SU-DHL-6 (cell line): ENCODE results near the gene XKR8.

Source experiments
- EZH2phosphoT487 ChIP-seq: fragments of 200-600 bp; sonication (generic), shearing (Covaris generic); conservative IDR thresholded peaks from 2 replicates; pipeline ENCODE4 v1.6.1; 2018; ENCODE audit warnings: mild to moderate bottlenecking, antibody characterized with exemption, low read length, moderate library complexity, mixed read lengths
- TF ChIP-seq, protein P1 (sequence below): fragments of 200-600 bp; sonication (generic); IDR thresholded peaks from one replicate; pipeline ENCODE4 v1.5.1; 2017; ENCODE audit warnings: antibody characterized with exemption, mild to moderate bottlenecking, low read length, moderate library complexity; ENCODE audit not compliant: insufficient read depth, poor library complexity, severe bottlenecking

DNA sequence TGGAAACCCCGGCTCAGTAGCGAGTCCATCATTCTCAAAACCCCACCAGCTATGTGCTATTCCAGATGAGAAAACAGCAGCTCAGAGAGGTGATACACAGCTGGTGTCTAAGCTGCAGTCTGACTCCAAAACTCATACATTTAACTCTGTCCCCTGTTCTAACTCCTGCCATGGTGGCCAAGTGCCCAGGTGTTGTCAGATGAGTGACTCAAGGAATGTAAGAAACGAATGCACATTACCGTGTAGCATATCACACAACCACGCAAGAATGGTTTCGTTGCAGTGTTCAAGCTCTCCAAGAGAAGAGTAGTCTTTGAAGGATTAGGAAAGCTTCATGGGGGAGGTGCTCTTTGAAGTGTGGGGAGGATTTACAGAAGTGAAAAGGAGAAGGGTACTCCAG lies 4.7 kb upstream of the XKR8 start:
- TF ChIP-seq, protein P1, sequence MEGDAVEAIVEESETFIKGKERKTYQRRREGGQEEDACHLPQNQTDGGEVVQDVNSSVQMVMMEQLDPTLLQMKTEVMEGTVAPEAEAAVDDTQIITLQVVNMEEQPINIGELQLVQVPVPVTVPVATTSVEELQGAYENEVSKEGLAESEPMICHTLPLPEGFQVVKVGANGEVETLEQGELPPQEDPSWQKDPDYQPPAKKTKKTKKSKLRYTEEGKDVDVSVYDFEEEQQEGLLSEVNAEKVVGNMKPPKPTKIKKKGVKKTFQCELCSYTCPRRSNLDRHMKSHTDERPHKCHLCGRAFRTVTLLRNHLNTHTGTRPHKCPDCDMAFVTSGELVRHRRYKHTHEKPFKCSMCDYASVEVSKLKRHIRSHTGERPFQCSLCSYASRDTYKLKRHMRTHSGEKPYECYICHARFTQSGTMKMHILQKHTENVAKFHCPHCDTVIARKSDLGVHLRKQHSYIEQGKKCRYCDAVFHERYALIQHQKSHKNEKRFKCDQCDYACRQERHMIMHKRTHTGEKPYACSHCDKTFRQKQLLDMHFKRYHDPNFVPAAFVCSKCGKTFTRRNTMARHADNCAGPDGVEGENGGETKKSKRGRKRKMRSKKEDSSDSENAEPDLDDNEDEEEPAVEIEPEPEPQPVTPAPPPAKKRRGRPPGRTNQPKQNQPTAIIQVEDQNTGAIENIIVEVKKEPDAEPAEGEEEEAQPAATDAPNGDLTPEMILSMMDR = no peak
- no peak for TF ChIP-seq EZH2phosphoT487
